ENCODE measurements around the gene GDAP2.

DNA sequence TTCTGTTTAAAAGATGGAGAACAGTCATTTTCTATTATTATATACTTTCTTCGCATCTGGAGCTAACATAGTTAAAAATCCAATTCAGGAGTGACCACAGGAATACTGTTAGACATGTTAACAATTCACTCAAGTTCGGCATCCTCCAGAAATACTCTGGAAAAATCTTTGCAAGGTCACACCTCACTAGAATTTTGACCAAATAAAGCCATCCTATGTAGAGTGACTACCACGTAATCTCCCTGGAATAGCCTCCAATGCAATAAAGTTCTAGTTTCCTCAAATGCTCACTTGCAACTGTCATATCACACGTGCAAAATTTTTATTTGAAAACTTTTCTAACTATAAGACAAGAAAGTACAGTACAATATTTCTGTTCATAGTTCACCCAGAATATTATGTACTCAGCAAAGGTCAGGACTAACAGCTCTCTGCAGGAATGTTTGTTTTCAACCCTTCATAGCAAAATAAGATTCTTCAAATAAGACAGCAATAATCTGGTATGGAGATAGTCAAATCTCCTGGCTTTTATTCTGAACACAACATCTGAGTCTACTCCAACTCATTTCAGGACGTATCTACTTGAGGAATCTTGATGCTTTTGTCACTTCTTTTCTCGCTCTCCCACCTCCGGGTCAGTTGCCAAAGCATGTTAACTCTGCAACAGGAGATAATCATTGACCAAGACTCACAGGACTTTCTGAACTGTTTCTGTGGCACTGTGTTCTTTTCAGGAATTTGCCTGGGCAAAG is 82.6 kb downstream of the GDAP2 start:
- TF ChIP-seq, protein P1, sequence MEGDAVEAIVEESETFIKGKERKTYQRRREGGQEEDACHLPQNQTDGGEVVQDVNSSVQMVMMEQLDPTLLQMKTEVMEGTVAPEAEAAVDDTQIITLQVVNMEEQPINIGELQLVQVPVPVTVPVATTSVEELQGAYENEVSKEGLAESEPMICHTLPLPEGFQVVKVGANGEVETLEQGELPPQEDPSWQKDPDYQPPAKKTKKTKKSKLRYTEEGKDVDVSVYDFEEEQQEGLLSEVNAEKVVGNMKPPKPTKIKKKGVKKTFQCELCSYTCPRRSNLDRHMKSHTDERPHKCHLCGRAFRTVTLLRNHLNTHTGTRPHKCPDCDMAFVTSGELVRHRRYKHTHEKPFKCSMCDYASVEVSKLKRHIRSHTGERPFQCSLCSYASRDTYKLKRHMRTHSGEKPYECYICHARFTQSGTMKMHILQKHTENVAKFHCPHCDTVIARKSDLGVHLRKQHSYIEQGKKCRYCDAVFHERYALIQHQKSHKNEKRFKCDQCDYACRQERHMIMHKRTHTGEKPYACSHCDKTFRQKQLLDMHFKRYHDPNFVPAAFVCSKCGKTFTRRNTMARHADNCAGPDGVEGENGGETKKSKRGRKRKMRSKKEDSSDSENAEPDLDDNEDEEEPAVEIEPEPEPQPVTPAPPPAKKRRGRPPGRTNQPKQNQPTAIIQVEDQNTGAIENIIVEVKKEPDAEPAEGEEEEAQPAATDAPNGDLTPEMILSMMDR (IDR thresholded peaks at IDR 0.05): no peak
- no peak for TF ChIP-seq POLR2AphosphoS5 (IDR thresholded peaks at IDR 0.05)

All from suprapubic skin (tissue), 3 donors.